ENCODE measurements around the gene DECR2.
"Not testable (repeated sequence)": the region's sequence is repeated elsewhere in the genome, so short reads cannot be mapped to it uniquely, and the experiment has no call there.

The DECR2 gene

GRCh38 chr16:411576-412265 is 10.0 kb downstream of the DECR2 start:
- Histone ChIP-seq H3K9me3 (ENCODE audit: control insufficient read depth, insufficient read depth, low read length) (no peaks in the 10 kb centered on the region), H3K27me3 (ENCODE audit: control insufficient read depth, insufficient read depth, low read length) (no peaks in the 10 kb centered on the region), H3K36me3 (ENCODE audit: control insufficient read depth, insufficient read depth, low read length) (peaks cover 17% of the 10 kb centered on the region; the same call in 1 of the 2 replicates), H3K4me3 (ENCODE audit: low read depth, low read length) (no peak overlapping the region), H3K4me1 (ENCODE audit: control insufficient read depth, insufficient read depth, low read length) (no peaks in the 10 kb centered on the region), H3K27ac (ENCODE audit: low read depth, low read length) (no peak overlapping the region), H3K9ac (ENCODE audit: low read depth, low read length) (no peak overlapping the region)

GRCh38 chr16:414395-415169 is 12.9 kb downstream of the DECR2 start:
- Histone ChIP-seq H3K9ac (ENCODE audit: low read depth, low read length) (no peak overlapping the region), H3K9me3 (ENCODE audit: control insufficient read depth, insufficient read depth, low read length) (no peaks in the 10 kb centered on the region), H3K36me3 (ENCODE audit: control insufficient read depth, insufficient read depth, low read length) (peaks cover 17% of the 10 kb centered on the region; the same call in 1 of the 2 replicates), H3K27me3 (ENCODE audit: control insufficient read depth, insufficient read depth, low read length) (no peaks in the 10 kb centered on the region), H3K4me3 (ENCODE audit: low read depth, low read length) (no peak overlapping the region), H3K27ac (ENCODE audit: low read depth, low read length) (no peak overlapping the region), H3K4me1 (ENCODE audit: control insufficient read depth, insufficient read depth, low read length) (no peaks in the 10 kb centered on the region)

GRCh38 chr16:415170-415498 is 13.4 kb downstream of the DECR2 start:
- not testable (repeated sequence) for H3K9me3 ChIP-seq (ENCODE audit: control insufficient read depth, insufficient read depth, low read length); H3K4me3 ChIP-seq (ENCODE audit: low read depth, low read length); H3K27ac ChIP-seq (ENCODE audit: low read depth, low read length); H3K9ac ChIP-seq (ENCODE audit: low read depth, low read length); H3K27me3 ChIP-seq (ENCODE audit: control insufficient read depth, insufficient read depth, low read length); H3K4me1 ChIP-seq (ENCODE audit: control insufficient read depth, insufficient read depth, low read length)
- H3K36me3 ChIP-seq (ENCODE audit: control insufficient read depth, insufficient read depth, low read length) = peaks cover 17% of the 10 kb centered on the region; the same call in 1 of the 2 replicates

- peaks cover 30% of the 10 kb centered on the region for H3K27me3 ChIP-seq (ENCODE audit: control insufficient read depth, insufficient read depth, low read length)
- not testable (repeated sequence) for H3K4me1 ChIP-seq (ENCODE audit: control insufficient read depth, insufficient read depth, low read length); H3K9me3 ChIP-seq (ENCODE audit: control insufficient read depth, insufficient read depth, low read length); H3K36me3 ChIP-seq (ENCODE audit: control insufficient read depth, insufficient read depth, low read length); H3K9ac ChIP-seq (ENCODE audit: low read depth, low read length); H3K27ac ChIP-seq (ENCODE audit: low read depth, low read length); H3K4me3 ChIP-seq (ENCODE audit: low read depth, low read length)
Measured at GRCh38 chr16:422179-422578, 20.5 kb downstream of the DECR2 start.

GRCh38 chr16:424033-424622 is 22.4 kb downstream of the DECR2 start:
- peaks cover 8% of the 10 kb centered on the region for H3K4me1 ChIP-seq (ENCODE audit: control insufficient read depth, insufficient read depth, low read length)
- H3K27me3 ChIP-seq (ENCODE audit: control insufficient read depth, insufficient read depth, low read length) = peaks cover 33% of the 10 kb centered on the region
- no peak overlapping the region for H3K9ac ChIP-seq (ENCODE audit: low read depth, low read length)
- no peaks in the 10 kb centered on the region for H3K9me3 ChIP-seq (ENCODE audit: control insufficient read depth, insufficient read depth, low read length)
- no peak overlapping the region; the same call in 1 of the 2 replicates for H3K4me3 ChIP-seq (ENCODE audit: low read depth, low read length)
- no peak overlapping the region for H3K27ac ChIP-seq (ENCODE audit: low read depth, low read length)
- H3K36me3 ChIP-seq (ENCODE audit: control insufficient read depth, insufficient read depth, low read length) = 0 out of 2 replicates have a peak, but pooled peaks cover 5% of the 10 kb centered on the region

GRCh38 chr16:424623-425081 is 23.0 kb downstream of the DECR2 start:
- Histone ChIP-seq H3K36me3 (ENCODE audit: control insufficient read depth, insufficient read depth, low read length) (0 out of 2 replicates have a peak, but pooled peaks cover 7% of the 10 kb centered on the region), H3K9me3 (ENCODE audit: control insufficient read depth, insufficient read depth, low read length) (no peaks in the 10 kb centered on the region), H3K4me3 (ENCODE audit: low read depth, low read length) (peak overlapping the region; percentile 85), H3K27me3 (ENCODE audit: control insufficient read depth, insufficient read depth, low read length) (peaks cover 33% of the 10 kb centered on the region), H3K27ac (ENCODE audit: low read depth, low read length) (no peak overlapping the region), H3K9ac (ENCODE audit: low read depth, low read length) (no peak overlapping the region), H3K4me1 (ENCODE audit: control insufficient read depth, insufficient read depth, low read length) (peaks cover 8% of the 10 kb centered on the region)

GRCh38 chr16:425082-425718 is 23.5 kb downstream of the DECR2 start, which contains the start of gene RAB11FIP3:
Gene RAB11FIP3 (plus strand): TSS chr16:425649. CDS start chr16:426007, 358 bp downstream.
- Histone ChIP-seq H3K4me1 (ENCODE audit: control insufficient read depth, insufficient read depth, low read length) (peaks cover 8% of the 10 kb centered on the region), H3K36me3 (ENCODE audit: control insufficient read depth, insufficient read depth, low read length) (0 out of 2 replicates have a peak, but pooled peaks cover 7% of the 10 kb centered on the region), H3K27me3 (ENCODE audit: control insufficient read depth, insufficient read depth, low read length) (peaks cover 33% of the 10 kb centered on the region), H3K9ac (ENCODE audit: low read depth, low read length) (peak within 1 kb of the TSS; percentile 35; the same call in 1 of the 2 replicates), H3K9me3 (ENCODE audit: control insufficient read depth, insufficient read depth, low read length) (no peaks in the 10 kb centered on the region), H3K27ac (ENCODE audit: low read depth, low read length) (no peak within 1 kb of the TSS), H3K4me3 (ENCODE audit: low read depth, low read length) (peak within 1 kb of the TSS; percentile 85)

- H3K27ac ChIP-seq (ENCODE audit: low read depth, low read length) = no peak overlapping the region
- H3K4me1 ChIP-seq (ENCODE audit: control insufficient read depth, insufficient read depth, low read length) = peaks cover 8% of the 10 kb centered on the region
- peak overlapping the region; percentile 85; the same call in 1 of the 2 replicates for H3K4me3 ChIP-seq (ENCODE audit: low read depth, low read length)
- peak overlapping the region; percentile 35; the same call in 1 of the 2 replicates for H3K9ac ChIP-seq (ENCODE audit: low read depth, low read length)
- no peaks in the 10 kb centered on the region for H3K9me3 ChIP-seq (ENCODE audit: control insufficient read depth, insufficient read depth, low read length)
- H3K27me3 ChIP-seq (ENCODE audit: control insufficient read depth, insufficient read depth, low read length) = peaks cover 33% of the 10 kb centered on the region
- 0 out of 2 replicates have a peak, but pooled peaks cover 11% of the 10 kb centered on the region for H3K36me3 ChIP-seq (ENCODE audit: control insufficient read depth, insufficient read depth, low read length)
Measured at GRCh38 chr16:425740-426114, 24.0 kb downstream of the DECR2 start.

GRCh38 chr16:426115-426905 is 24.6 kb downstream of the DECR2 start:
- Histone ChIP-seq H3K27ac (ENCODE audit: low read depth, low read length) (no peak overlapping the region), H3K9me3 (ENCODE audit: control insufficient read depth, insufficient read depth, low read length) (no peaks in the 10 kb centered on the region), H3K4me1 (ENCODE audit: control insufficient read depth, insufficient read depth, low read length) (peaks cover 8% of the 10 kb centered on the region), H3K4me3 (ENCODE audit: low read depth, low read length) (peak overlapping the region; percentile 85), H3K36me3 (ENCODE audit: control insufficient read depth, insufficient read depth, low read length) (0 out of 2 replicates have a peak, but pooled peaks cover 11% of the 10 kb centered on the region), H3K9ac (ENCODE audit: low read depth, low read length) (peak overlapping the region; percentile 35; the same call in 1 of the 2 replicates), H3K27me3 (ENCODE audit: control insufficient read depth, insufficient read depth, low read length) (peaks cover 33% of the 10 kb centered on the region)

- Histone ChIP-seq H3K4me1 (ENCODE audit: control insufficient read depth, insufficient read depth, low read length) (peaks cover 8% of the 10 kb centered on the region), H3K27me3 (ENCODE audit: control insufficient read depth, insufficient read depth, low read length) (peaks cover 33% of the 10 kb centered on the region), H3K4me3 (ENCODE audit: low read depth, low read length) (peak overlapping the region; percentile 85), H3K27ac (ENCODE audit: low read depth, low read length) (no peak overlapping the region), H3K36me3 (ENCODE audit: control insufficient read depth, insufficient read depth, low read length) (0 out of 2 replicates have a peak, but pooled peaks cover 11% of the 10 kb centered on the region), H3K9me3 (ENCODE audit: control insufficient read depth, insufficient read depth, low read length) (no peaks in the 10 kb centered on the region), H3K9ac (ENCODE audit: low read depth, low read length) (0 out of 2 replicates have a peak overlapping the region, but pooled peaks have one; percentile 35)
Measured at GRCh38 chr16:426906-427249, 25.2 kb downstream of the DECR2 start.

All from HUES48 (cell line).